HEK293 (cell line): ENCODE measurements around the gene IL12RB1.

Source experiments
- CTCF ChIP-seq: fragments of 450-650 bp; formaldehyde crosslinking; IDR thresholded peaks from 2 replicates; pipeline ENCODE4 v1.5.1; 2016; ENCODE audit warnings: missing biosample characterization, missing genetic modification characterization
- YY1 ChIP-seq: fragments of 450-650 bp; formaldehyde crosslinking; IDR thresholded peaks from 2 replicates; pipeline ENCODE4 v1.5.1; 2018; ENCODE audit warnings: missing biosample characterization, missing genetic modification characterization
- ZBTB17 ChIP-seq: fragments of 450-650 bp; formaldehyde crosslinking; IDR thresholded peaks from 2 replicates; pipeline ENCODE4 v1.5.1; 2016; ENCODE audit warnings: missing biosample characterization, missing genetic modification characterization
- ZBTB21 ChIP-seq: fragments of 450-650 bp; formaldehyde crosslinking; IDR thresholded peaks from 2 replicates; pipeline ENCODE4 v1.5.1; 2017; ENCODE audit warnings: missing biosample characterization, missing genetic modification characterization
- ZNF239 ChIP-seq: fragments of 450-650 bp; formaldehyde crosslinking; IDR thresholded peaks from 2 replicates; pipeline ENCODE4 v1.5.1; 2016; ENCODE audit warnings: missing biosample characterization, missing genetic modification characterization
- ZNF266 ChIP-seq: fragments of 450-650 bp; formaldehyde crosslinking; IDR thresholded peaks from 2 replicates; pipeline ENCODE4 v1.5.1; 2016; ENCODE audit warnings: missing biosample characterization, missing genetic modification characterization, low read depth
- ZNF501 ChIP-seq: fragments of 450-650 bp; formaldehyde crosslinking; IDR thresholded peaks from 2 replicates; pipeline ENCODE4 v1.5.1; 2016; ENCODE audit warnings: missing biosample characterization, missing genetic modification characterization
- ZNF600 ChIP-seq: fragments of 450-650 bp; formaldehyde crosslinking; IDR thresholded peaks from 2 replicates; pipeline ENCODE4 v1.5.1; 2016; ENCODE audit warnings: missing biosample characterization, missing genetic modification characterization
- ZNF791 ChIP-seq: fragments of 450-650 bp; formaldehyde crosslinking; IDR thresholded peaks from 2 replicates; pipeline ENCODE4 v1.5.1; 2016; ENCODE audit warnings: missing biosample characterization, missing genetic modification characterization

DNA sequence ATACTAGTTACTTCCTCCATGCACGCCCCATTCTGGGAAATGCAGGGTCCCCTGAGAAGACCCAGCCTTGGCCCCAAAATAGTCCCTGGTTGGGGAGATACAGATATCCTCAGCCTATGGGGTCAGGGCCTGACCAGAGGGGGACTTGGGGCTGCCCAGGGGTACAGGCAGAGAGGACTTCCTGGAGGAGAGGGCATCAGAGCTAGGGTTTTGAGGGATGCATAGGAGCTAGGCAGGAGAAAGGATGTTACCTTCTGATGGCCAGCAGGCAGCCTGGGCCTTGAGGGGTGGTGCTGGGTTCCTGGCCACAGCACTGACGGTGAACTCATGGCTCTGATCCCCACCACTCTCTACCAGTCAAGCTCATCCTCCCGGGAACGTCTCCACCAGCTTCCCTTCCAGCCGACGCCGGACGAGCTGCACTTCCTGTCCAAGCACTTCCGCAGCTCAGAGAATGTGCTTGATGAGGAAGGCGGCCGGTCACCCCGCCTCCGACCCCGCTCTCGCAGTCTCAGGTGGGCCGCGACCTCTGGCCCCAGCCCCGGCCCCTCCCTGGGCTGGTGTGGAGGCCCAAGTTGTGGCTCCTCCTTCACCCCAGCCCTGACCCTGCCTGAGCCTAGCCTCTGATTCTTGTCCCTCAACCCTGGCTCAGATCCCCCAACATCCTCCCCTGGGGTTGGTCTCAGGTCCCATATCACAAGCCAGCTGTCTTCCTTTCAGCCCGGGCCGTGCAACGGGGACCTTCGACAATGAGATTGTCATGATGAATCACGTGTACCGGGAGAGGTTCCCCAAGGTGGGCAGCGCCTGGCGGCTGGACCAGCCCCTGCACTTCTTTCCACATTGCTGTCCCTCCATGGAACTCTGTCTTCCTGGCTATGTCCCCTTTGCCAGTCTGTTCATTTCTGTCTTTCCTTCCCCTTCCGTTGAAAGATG, 36.4 kb upstream of the IL12RB1 start:
- no peak for TF ChIP-seq CTCF (tag by site-specific recombination)
- TF ChIP-seq YY1 (tag by site-specific recombination) = no peak
- no peak for TF ChIP-seq ZNF239 (tag by site-specific recombination)
- no peak for TF ChIP-seq ZNF501
- no peak for TF ChIP-seq ZBTB17 (tag by site-specific recombination)
- TF ChIP-seq ZNF791 (tag by site-specific recombination) = no peak
- TF ChIP-seq ZNF600 = no peak
- TF ChIP-seq ZNF266 (tag by site-specific recombination) = no peak
- no peak for TF ChIP-seq ZBTB21
